Measurements from ENCODE around the gene P2RX4.
"Not testable (repeated sequence)": the region's sequence is repeated elsewhere in the genome, so short reads cannot be mapped to it uniquely, and the experiment has no call there.

P2RX4 gene

DNA sequence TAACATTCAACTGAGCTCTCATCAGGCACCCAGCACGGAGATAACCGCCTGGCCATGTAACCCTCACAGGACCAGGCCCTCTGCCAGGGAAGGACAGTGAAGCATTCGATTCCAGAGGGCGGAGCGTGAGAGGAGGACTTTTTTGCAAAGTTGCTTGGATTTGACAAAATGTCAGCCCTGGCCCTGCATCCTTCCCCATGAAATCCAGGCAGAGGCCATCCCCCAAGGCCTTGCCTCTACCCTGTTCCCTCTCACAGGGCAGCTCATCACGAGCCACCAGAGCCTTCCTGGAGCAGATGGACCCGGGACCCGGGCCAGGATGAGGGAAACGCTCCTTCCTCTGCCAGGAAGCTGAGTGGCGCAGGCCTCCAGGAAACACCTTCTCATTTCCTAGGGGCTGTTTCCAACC lies 69.6 kb downstream of the P2RX4 start:
- H3K4me1 ChIP-seq (ENCODE audit: low read depth, poor library complexity, severe bottlenecking) = no peaks in the 10 kb centered on the region
- H3K79me2 ChIP-seq (ENCODE audit: insufficient read depth, low read depth) = no peaks in the 10 kb centered on the region; the same call in 1 of the 2 replicates
- no peak overlapping the region for H3K4me2 ChIP-seq
- H2AFZ ChIP-seq (ENCODE audit: low read depth) = no peak overlapping the region
- no peak overlapping the region for H3K27ac ChIP-seq
- no peaks in the 10 kb centered on the region for H4K20me1 ChIP-seq (ENCODE audit: insufficient read depth)
- no peaks in the 10 kb centered on the region for H3K36me3 ChIP-seq (ENCODE audit: insufficient read depth)
- no peaks in the 10 kb centered on the region for H3K27me3 ChIP-seq (ENCODE audit: insufficient read depth, low read depth)
- no peak for TF ChIP-seq CTCF (conservative IDR thresholded peaks at IDR 0.05; ENCODE audit: low read depth, low read length)
- no peak overlapping the region for H3K4me3 ChIP-seq (IDR thresholded peaks at IDR 0.05; ENCODE audit: insufficient read depth, low read depth, low read length)
- H3K9ac ChIP-seq = no peak overlapping the region

- not testable (repeated sequence) for H3K36me3 ChIP-seq (ENCODE audit: insufficient read depth); H4K20me1 ChIP-seq (ENCODE audit: insufficient read depth); H3K27me3 ChIP-seq (ENCODE audit: insufficient read depth, low read depth); H3K9ac ChIP-seq; H3K4me1 ChIP-seq (ENCODE audit: low read depth, poor library complexity, severe bottlenecking); H3K27ac ChIP-seq; H3K4me2 ChIP-seq; H3K4me3 ChIP-seq (IDR thresholded peaks at IDR 0.05; ENCODE audit: insufficient read depth, low read depth, low read length); H2AFZ ChIP-seq (ENCODE audit: low read depth); H3K79me2 ChIP-seq (ENCODE audit: insufficient read depth, low read depth)
These were observed 70.6 kb downstream of the P2RX4 start for GRCh38 chr12:121280531-121280930.

DNA sequence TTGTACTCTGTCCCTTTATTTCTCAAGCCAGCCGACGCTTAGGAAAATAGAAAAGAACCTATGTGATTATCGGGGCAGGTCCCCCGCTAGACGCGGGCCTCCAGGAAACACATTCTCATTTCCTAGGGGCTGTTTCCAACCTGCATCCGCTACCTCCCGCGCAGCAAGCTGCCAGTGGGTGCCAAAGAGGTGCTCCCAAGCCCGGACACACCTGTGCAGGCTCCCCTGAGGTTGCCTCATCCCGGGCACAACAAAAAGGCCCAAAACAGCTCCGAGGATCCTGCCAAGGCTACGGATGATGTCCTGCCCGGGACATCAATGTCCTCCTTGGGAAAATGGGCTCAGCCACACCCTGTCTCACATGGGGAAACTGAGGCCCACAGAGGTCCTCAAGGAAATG lies 71.2 kb downstream of the P2RX4 start:
- not testable (repeated sequence) for H2AFZ ChIP-seq (ENCODE audit: low read depth); H3K4me2 ChIP-seq; H4K20me1 ChIP-seq (ENCODE audit: insufficient read depth); H3K27me3 ChIP-seq (ENCODE audit: insufficient read depth, low read depth); H3K27ac ChIP-seq; H3K36me3 ChIP-seq (ENCODE audit: insufficient read depth); H3K4me1 ChIP-seq (ENCODE audit: low read depth, poor library complexity, severe bottlenecking); H3K4me3 ChIP-seq (IDR thresholded peaks at IDR 0.05; ENCODE audit: insufficient read depth, low read depth, low read length); H3K79me2 ChIP-seq (ENCODE audit: insufficient read depth, low read depth); H3K9ac ChIP-seq

DNA sequence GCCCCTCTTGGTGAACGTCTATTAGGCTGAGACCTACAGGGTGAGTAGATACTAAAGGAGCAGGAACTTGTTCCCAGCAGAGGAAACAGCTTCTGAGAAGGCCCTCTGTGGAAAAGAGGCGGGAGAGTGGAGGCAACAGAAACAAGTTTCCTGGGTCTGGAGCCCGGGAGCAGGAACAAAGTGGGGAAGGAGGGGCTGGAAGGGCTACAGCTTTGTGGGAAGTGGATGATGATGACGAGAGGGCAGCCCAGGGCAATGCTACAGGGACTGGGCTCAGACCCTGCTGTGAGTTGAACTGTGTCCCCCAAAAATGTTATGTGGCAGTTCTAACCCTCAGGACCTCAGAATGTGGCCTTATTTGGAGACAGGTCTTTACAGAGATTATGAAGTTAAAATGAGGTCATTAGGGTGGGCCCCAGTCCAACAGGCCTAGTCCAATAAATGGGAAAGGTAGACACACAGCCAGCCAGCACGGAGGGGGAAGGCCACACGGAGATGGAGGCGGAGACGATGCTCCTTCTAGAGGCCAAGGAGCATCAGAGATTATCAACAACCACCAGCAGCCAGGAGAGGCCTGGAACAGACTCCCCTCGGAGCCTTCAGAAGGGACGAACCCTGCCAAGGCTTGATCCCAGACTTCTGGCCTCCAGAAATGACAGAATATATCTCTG lies 72.3 kb downstream of the P2RX4 start:
- no peak overlapping the region for H3K4me3 ChIP-seq (IDR thresholded peaks at IDR 0.05; ENCODE audit: insufficient read depth, low read depth, low read length)
- H3K9ac ChIP-seq = no peak overlapping the region
- no peak overlapping the region for H2AFZ ChIP-seq (ENCODE audit: low read depth)
- no peaks in the 10 kb centered on the region; the same call in 1 of the 2 replicates for H3K79me2 ChIP-seq (ENCODE audit: insufficient read depth, low read depth)
- no peaks in the 10 kb centered on the region for H3K27me3 ChIP-seq (ENCODE audit: insufficient read depth, low read depth)
- H3K4me1 ChIP-seq (ENCODE audit: low read depth, poor library complexity, severe bottlenecking) = no peaks in the 10 kb centered on the region
- H3K36me3 ChIP-seq (ENCODE audit: insufficient read depth) = no peaks in the 10 kb centered on the region
- TF ChIP-seq CTCF (conservative IDR thresholded peaks at IDR 0.05; ENCODE audit: low read depth, low read length) = no peak
- no peak overlapping the region for H3K27ac ChIP-seq
- no peaks in the 10 kb centered on the region for H4K20me1 ChIP-seq (ENCODE audit: insufficient read depth)
- no peak overlapping the region for H3K4me2 ChIP-seq

DNA sequence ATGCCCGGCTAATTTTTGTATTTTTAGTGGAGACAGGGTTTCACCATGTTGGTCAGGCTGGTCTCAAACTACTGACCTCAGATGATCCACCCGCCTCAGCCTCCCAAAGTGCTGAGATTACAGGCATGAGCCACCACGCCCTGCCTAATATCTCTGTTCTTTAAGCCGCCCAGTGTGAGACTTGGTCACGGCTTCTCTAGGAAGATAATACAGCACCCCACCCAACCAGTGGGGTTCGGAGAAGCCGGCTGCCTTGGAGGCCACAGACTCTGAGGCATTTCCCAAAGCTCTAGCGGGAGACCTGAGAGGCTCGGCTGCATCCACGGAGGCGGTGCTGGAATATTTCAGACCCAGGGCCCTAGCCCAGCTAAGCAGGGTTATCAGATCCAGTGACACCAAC lies 73.0 kb downstream of the P2RX4 start:
- not testable (repeated sequence) for H3K27ac ChIP-seq, H3K9ac ChIP-seq

GRCh38 chr12:121283388-121283787 lies 73.5 kb downstream of the P2RX4 start:
- TF ChIP-seq CTCF (conservative IDR thresholded peaks at IDR 0.05; ENCODE audit: low read depth, low read length) = no peak
- Histone ChIP-seq H3K9ac (no peak overlapping the region), H3K4me3 (IDR thresholded peaks at IDR 0.05; ENCODE audit: insufficient read depth, low read depth, low read length) (no peak overlapping the region), H2AFZ (ENCODE audit: low read depth) (no peak overlapping the region), H3K4me2 (no peak overlapping the region), H3K4me1 (ENCODE audit: low read depth, poor library complexity, severe bottlenecking) (no peaks in the 10 kb centered on the region), H3K27me3 (ENCODE audit: insufficient read depth, low read depth) (no peaks in the 10 kb centered on the region), H3K27ac (no peak overlapping the region), H3K36me3 (ENCODE audit: insufficient read depth) (no peaks in the 10 kb centered on the region), H3K79me2 (ENCODE audit: insufficient read depth, low read depth) (no peaks in the 10 kb centered on the region; the same call in 1 of the 2 replicates), H4K20me1 (ENCODE audit: insufficient read depth) (no peaks in the 10 kb centered on the region)

More for the DNA sequence above, 73.0 kb downstream of the P2RX4 start:
- H3K27me3 ChIP-seq (ENCODE audit: insufficient read depth, low read depth); H3K36me3 ChIP-seq (ENCODE audit: insufficient read depth); H4K20me1 ChIP-seq (ENCODE audit: insufficient read depth); H3K4me1 ChIP-seq (ENCODE audit: low read depth, poor library complexity, severe bottlenecking); H3K4me3 ChIP-seq (IDR thresholded peaks at IDR 0.05; ENCODE audit: insufficient read depth, low read depth, low read length); H3K79me2 ChIP-seq (ENCODE audit: insufficient read depth, low read depth); H3K4me2 ChIP-seq; H2AFZ ChIP-seq (ENCODE audit: low read depth): not testable (repeated sequence)
